Hematopoietic multipotent progenitor cell treated with erythropoietin and hydrocortisone succinate and interleukin-3 and kit ligand, for 17 days (in vitro differentiated cells): Measurements from ENCODE around the gene NME9.
"Not testable (repeated sequence)": the region's sequence is repeated elsewhere in the genome, so short reads cannot be mapped to it uniquely, and the experiment has no call there.

ENCODE experiments used
- DNase-seq: peaks from one replicate; pipeline ENCODE4 v3.0.0-alpha.2; 2015; ENCODE audit warnings: low spot score

The NME9 gene

DNA sequence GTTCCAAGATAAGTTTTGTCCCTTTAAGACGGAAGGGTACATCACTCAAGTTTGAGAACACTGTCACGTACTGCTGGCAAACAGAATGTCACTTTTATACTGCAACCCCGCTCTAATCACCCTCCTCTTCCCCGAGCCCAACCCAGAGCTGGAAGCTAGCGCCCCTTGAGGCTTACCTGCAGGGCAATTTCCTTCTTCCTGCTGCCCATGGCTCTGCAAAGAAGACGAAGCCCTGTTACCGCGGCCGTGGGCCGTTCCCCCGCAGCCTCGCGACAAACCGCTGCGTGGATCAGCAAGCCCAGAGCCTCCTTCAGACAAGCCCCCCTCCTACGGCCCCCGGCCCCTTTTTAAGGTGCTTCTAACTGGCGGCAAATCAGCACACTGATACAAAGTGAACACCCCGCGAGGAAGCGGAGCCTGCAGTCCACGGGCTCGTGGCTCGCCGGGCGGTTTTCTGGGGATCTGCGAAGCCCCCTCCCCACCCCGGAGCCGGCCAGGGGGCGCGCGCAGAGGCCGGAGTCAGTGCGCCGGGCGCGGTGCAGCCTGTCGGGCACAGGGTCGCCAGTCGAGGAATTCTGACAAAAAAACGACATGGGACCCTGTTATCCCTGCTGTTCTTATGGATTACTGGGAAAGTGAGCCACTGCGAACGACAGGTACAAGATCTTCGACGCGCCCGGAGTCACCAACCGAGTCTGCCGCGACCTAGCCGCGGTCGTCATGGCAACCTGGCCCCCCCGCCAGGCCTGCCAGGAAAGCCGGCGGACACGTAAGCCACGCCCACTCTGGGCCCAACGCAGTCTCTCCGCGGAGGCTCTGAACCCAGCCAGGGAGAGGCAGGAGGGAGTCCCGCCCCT lies at the start of gene NME9:
Gene NME9, minus strand, starts transcription at position 725 of the 857 bp plus-strand sequence. Its CDS starts 516 bp downstream, at position 209.
- DNase-seq, result peak; percentile 72

- no peak for DNase-seq
These were observed 49.3 kb upstream of the NME9 start for GRCh38 chr3:138378990-138379389.

DNA sequence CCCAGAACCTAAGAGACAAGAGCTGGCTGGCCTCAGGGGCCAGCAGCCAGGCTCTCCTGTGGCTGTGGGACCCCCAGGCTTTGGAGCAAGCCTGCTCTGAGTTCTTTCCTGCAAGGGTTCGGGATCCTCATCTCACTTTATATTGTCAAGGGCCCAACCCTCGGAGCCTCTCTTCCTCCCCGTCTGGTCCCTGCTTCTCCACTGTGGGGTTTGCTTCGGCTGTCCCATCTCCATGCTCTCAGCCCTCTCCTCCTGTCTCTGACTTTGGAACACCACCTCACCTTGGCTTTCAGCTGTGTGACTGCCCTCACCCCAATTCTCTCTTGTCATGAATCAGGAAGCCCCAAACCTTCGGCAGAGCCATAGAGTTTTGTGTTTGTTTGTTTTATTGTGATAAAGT lies 48.7 kb upstream of the NME9 start:
- DNase-seq, result no peak

DNA sequence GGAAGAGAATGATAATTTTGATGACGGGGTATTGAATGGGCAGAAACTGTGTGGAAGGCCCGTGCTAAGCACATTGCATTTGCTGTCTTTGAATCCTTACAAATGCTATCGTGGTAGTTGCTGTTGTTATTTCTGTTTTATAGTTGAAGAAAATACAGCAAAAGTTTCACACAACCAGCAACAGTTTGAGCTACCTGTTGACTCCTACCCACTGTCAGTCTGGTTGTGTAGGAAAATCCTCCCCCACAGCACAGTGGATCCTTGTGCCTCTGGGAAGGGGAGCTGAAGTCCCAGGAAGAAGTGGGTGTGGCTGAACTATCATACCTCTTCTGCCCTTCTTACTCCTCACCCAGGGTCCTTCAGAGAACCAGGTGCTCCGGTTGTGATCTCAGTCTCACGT lies 48.2 kb upstream of the NME9 start:
- no peak for DNase-seq

- DNase-seq, result not testable (repeated sequence)
These were observed 47.6 kb upstream of the NME9 start for GRCh38 chr3:138377212-138377611.

DNA sequence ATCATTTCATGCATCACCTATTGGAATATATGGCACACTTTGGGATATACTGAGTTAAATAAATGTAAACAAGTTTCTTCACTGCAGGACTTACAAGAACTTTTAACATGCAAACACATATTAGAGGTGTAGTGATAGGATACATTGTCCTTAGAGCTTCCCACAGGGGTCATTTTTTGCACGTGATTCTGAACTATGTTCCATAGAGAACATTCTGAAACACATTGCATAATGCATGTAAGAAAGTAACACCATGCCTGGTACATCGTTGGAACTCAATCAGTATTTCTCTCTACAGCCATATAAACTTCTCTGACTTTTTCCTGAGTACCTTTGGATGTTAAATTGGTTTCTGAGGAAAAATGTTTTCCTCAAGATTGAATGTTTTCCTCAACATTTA lies 47.0 kb upstream of the NME9 start:
- no peak for DNase-seq

DNA sequence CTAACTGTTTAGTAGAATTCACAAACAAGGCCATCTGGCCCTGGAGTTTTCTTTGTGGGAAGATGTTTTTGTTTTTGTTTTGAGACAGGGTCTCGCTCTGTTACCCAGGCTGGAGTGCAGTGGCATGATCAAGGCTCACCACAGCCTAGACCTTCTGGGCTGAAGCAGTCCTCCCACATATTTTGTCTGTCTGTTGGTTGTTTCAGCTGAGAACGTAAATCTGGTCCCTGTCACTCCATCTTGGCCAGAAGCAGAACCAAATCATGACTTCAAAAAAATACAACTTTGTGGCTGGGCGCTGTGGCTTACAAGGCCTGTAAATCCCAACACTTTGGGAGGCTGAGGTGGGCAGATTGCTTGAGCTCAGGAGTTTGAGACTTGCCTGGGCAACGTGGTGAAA lies 45.8 kb upstream of the NME9 start:
- DNase-seq, result no peak

DNA sequence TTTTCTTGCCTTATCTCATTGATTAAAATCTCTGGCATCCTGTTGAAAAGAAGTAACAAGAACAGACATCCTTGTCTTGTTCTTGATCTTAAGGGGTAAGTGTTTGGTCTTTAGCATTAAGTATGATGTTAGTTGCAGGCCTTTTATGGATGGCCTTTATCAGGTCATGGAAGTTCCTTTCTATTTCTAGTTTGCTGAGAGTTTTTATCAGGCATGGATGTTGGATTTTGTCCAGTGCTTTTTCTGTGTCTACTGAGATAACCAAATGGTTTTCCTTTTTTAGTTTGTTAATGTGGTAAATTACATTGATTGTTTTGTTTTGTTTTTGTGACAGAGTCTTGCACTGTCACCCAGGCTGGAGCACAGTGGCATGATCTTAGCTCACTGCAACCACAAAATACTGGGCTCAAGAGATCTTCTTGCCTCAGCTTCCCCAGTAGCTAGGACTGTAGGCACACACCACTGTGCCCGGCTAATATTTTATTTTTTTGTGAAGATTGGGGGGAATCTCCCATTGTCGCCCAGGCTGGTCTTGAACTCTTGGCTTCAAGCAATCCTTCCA lies 45.0 kb upstream of the NME9 start:
- no peak for DNase-seq

GRCh38 chr3:138373736-138374094 lies 44.1 kb upstream of the NME9 start:
- no peak for DNase-seq

DNA sequence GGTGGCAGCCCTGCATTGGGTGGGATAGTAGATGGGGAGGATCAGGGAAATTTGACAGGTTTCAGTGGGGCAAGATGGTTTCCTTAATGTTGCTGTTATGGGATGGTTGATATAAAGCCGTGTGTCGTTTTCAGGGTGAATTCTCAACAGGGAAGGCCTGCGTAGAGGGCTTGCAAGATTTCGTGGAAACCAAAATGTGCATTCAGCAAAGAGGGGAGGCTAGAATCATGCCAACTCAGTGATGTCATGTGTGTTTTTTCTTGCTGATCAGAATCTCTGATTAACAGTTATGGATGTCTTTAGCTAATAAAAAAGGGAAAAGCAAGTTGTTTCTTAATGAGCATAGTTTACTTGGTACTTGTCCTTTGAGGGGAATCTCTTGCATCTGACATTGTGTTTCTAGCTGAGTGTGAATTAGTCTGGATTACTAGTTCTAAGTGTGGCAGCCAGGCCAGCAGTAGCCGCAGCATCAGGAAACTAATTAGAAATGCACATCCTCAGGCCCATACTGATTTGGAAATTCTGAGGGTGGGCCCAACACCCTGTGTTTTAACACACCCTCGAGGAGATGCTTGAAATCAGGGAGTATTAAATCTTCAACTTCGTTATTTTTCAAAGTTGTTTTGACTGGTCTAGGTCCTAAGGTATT lies 43.6 kb upstream of the NME9 start:
- DNase-seq, result no peak

- DNase-seq, result no peak
These were observed 41.7 kb upstream of the NME9 start for GRCh38 chr3:138371070-138371965.

DNA sequence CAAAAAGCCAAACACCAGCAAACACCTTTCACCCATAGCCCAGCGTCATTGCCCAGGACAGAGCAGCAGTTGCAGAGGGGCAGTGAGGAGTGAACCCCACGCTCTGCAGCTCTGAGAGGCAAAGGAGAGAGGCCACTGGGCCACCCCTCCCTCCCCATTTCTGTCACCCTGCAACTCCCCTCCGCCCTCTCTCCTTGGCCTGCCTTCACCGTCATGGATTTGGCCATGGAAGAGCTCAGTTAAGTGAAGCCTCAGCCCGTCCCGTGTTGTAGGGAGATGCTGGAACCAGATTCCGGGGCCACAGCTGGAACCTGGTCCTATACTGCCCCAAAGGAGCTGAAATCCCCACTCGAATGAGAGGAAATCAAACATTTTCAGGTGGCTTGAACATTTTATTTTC lies 40.7 kb upstream of the NME9 start:
- no peak for DNase-seq

GRCh38 chr3:138369151-138369900 lies 39.7 kb upstream of the NME9 start:
- no peak for DNase-seq

- no peak for DNase-seq
These were observed 38.3 kb upstream of the NME9 start for GRCh38 chr3:138367911-138368310.

DNA sequence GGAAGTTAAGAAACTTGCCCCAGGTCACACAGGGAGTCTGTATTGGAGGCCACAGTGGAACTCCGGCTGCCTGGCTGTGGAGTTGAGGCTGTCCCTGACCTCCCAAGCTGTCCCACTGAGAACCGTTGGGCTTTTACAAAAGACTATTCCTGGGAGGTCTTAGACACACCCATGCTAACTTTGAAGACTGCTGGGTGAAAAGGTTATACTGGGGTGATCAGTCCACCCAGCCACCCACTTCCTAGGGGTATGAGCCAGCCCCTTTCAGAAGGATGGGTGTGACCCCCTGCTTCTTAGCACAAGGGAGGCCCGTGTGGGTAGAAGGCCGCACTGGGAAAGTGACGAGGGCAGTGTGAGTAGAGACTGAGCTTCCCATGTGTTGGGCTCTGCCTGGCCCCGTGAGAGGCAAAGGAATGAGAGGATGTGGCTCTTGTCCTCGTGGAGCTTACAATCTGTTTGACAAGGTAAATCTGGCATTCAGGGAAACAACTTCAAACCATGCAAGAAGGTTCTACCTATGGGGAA lies 37.7 kb upstream of the NME9 start:
- DNase-seq, result no peak

- DNase-seq, result no peak
These were observed 36.5 kb upstream of the NME9 start for GRCh38 chr3:138366006-138366759.

GRCh38 chr3:138365253-138365555 lies 35.6 kb upstream of the NME9 start:
- no peak for DNase-seq

GRCh38 chr3:138364356-138365252 lies 35.0 kb upstream of the NME9 start:
- no peak for DNase-seq

DNA sequence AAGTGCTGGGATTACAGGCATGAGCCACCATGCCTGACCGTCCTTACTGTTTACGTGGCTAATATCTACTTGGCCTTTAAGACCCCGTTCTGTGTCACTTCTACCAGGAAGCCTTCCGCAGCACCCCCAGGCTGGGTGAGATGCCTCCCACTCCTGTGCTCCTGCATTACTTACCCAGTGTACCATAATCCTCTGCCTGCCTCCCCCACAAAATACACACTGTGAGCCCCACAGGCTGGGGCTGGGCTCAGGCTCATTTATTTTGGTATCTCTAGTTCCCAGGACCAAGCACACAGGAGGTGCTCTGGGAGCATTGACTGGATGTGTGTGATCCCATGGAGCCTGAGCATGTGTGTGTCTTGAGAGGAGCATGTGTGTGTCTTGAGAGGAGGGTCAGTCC lies 33.7 kb upstream of the NME9 start:
- no peak for DNase-seq

- no peak for DNase-seq
These were observed 32.9 kb upstream of the NME9 start for GRCh38 chr3:138362538-138362937.
